Measurements from ENCODE around the gene SYNE1.

DNA sequence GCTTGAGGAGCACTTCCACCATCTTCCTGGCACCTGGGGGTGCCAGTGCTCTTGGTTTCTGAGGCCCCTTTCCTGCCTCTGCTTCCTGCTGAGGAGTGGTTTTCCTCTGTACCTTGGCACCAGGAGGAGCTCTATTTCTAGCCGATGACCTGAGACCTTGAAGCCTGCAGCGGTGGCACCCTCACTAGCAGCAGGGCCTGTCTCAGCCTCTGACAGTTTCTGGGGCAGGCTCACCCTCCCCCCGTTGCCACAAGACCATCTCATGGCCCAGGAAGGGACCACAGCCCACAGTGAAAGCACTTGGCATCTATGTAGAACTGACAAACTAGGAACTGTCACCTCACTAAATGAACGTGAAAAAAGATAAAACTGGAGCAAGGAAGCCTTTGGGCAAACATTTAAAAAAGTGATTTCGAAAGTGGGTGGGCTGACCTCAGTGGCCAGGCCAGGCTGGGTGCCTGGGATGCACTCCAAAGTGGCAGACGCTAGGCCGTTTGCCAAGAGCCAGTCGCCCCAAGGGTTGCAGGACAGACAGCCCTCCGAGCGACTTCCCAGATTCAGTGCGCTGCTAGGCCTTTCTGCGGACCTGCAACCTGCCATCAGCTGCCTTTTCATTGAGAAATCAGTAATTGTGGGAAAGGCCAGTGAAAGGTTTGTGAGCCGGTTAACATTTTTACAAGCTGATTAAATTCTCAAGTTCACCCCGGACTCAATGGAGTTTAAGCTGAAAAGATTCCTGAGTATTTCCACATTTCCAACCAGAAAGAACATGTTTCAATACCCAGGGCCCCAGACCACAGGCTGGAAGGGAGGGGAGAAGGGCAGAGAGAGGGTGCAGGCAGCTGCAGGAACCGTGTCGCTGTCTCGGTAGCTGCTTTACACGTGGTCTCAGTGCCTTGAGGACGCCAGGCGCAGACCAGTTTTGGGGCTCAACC, 526.0 kb downstream of the SYNE1 start:
- no peak for TF ChIP-seq POLR2A (IDR thresholded peaks at IDR 0.05)
- TF ChIP-seq, protein P1, sequence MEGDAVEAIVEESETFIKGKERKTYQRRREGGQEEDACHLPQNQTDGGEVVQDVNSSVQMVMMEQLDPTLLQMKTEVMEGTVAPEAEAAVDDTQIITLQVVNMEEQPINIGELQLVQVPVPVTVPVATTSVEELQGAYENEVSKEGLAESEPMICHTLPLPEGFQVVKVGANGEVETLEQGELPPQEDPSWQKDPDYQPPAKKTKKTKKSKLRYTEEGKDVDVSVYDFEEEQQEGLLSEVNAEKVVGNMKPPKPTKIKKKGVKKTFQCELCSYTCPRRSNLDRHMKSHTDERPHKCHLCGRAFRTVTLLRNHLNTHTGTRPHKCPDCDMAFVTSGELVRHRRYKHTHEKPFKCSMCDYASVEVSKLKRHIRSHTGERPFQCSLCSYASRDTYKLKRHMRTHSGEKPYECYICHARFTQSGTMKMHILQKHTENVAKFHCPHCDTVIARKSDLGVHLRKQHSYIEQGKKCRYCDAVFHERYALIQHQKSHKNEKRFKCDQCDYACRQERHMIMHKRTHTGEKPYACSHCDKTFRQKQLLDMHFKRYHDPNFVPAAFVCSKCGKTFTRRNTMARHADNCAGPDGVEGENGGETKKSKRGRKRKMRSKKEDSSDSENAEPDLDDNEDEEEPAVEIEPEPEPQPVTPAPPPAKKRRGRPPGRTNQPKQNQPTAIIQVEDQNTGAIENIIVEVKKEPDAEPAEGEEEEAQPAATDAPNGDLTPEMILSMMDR (IDR thresholded peaks at IDR 0.05) = no peak
